Activated B cell treated with CpG ODN at 0.5 μM for 24 hours (primary cell): ENCODE data around the gene OR2T2. TPM values are rescaled to one million over a fixed set of nuclear protein-coding genes. Genes with fewer than 3 reads are reported as not detected.
"Not testable (repeated sequence)": the region's sequence is repeated elsewhere in the genome, so short reads cannot be mapped to it uniquely, and the experiment has no call there.

ENCODE experiments used
- ATAC-seq: fragments of 200-7000 bp; cut with Tn5 transposase; one replicate; pipeline ENCODE4 v1.10.0; 2021; ENCODE audit warnings: low read depth, mild to moderate bottlenecking, moderate library complexity
- CTCF ChIA-PET: fragments of 350-600 bp; sonication (Branson Sonifier 250); formaldehyde crosslinking; loops from one replicate; lab custom pipeline; 2021; ENCODE audit warnings: antibody characterized with exemption; lab: Charles Lee
- POLR2A ChIA-PET: fragments of 350-600 bp; sonication (Branson Sonifier 250); formaldehyde crosslinking; loops from one replicate; lab custom pipeline; 2021; ENCODE audit warnings: antibody characterized with exemption; lab: Charles Lee
- DNase-seq: peaks from one replicate; pipeline ENCODE4 v3.0.0; 2022
- H3K27ac Mint-ChIP-seq: one replicate; pipeline ENCODE4 v1.8.0; 2020; ENCODE audit warnings: mixed read lengths
- H3K27me3 Mint-ChIP-seq: one replicate; pipeline ENCODE4 v1.8.0; 2021; ENCODE audit warnings: mixed read lengths
- H3K36me3 Mint-ChIP-seq: one replicate; pipeline ENCODE4 v1.8.0; 2021; ENCODE audit warnings: low read depth, mixed read lengths
- H3K4me1 Mint-ChIP-seq: one replicate; pipeline ENCODE4 v1.8.0; 2021; ENCODE audit warnings: mixed read lengths
- H3K4me3 Mint-ChIP-seq: one replicate; pipeline ENCODE4 v1.8.0; 2020; ENCODE audit warnings: mild to moderate bottlenecking, mixed read lengths
- H3K9me3 Mint-ChIP-seq: one replicate; pipeline ENCODE4 v1.8.0; 2020; ENCODE audit warnings: mixed read lengths
- intact Hi-C: fragments of 100-400 bp; cut with micrococcal nuclease; formaldehyde crosslinking; loops from one replicate; pipeline ENCODE4 v1.15.1; 2024
- total RNA-seq: library from RNA; stranded (reverse); gene quantifications from 2 replicates; pipeline ENCODE4 v1.2.3, GENCODE V29; 2022

OR2T2 gene
- total RNA-seq, 1 donor from 2014 or later = 4.1 TPM

DNA sequence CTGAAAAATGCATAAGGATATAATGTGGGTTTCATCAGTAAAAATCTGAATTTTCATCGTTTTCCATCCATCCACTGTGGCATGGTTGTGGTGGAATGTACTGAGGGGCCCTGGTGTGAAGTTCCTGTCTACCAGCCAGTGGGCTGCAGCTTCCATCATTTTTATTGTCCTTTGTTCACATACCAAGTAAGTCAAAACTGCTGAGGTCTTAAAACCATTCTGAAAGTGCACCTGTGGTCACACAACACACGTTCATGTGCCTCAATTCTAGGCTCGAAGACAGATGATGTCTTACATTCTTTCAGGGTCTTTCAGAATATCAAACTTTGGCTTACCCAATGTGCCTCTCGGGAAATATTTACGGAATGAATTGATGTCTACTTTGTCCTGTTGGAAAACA is 6.2 kb upstream of the OR2T2 start:
- ATAC-seq, DNase-seq, H3K36me3 Mint-ChIP-seq, POLR2A ChIA-PET, H3K9me3 Mint-ChIP-seq, H3K27ac Mint-ChIP-seq, H3K4me1 Mint-ChIP-seq, intact Hi-C loops, CTCF ChIA-PET, H3K4me3 Mint-ChIP-seq, H3K27me3 Mint-ChIP-seq: not testable (repeated sequence)

DNA sequence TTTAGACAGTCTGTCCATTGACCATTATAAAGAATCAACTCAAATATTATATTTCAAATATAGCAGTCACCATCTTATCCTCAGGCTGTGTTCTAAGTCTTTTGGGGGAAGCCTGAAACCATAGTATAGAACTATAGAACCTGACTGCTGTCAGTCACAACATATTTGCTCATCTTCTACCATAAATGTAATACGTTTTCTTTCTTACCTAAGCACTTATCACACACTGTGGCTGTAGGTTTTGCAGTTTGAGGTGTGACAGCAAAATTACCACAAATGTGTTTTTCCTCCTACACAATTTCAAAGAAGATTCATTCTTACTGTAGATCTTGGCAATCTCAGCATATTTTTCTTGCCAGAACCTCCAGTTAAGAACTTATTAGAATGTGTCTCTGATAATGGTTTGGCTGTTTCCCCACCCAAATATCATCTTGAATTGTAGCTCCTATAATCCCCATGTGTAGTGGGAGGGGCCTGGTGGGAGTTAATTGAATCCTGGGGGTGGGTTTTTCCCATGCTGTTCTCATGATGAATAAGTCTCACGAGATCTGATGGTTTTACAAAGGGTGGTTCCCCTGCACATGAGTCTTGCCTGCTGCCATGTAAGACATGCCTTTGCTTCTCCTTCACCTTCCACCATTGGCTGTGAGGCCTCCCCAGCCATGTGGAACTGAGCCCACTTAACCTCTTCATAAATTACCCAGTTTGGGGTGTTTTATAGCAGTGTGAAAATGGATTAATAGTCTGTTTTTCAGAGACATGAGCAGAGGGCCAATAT is 2.7 kb upstream of the OR2T2 start:
- DNase-seq, H3K27ac Mint-ChIP-seq, ATAC-seq, intact Hi-C loops, H3K27me3 Mint-ChIP-seq, CTCF ChIA-PET, H3K9me3 Mint-ChIP-seq, H3K4me3 Mint-ChIP-seq, POLR2A ChIA-PET, H3K36me3 Mint-ChIP-seq: not testable (repeated sequence)
- peaks cover 30% of the 10 kb centered on the region for H3K4me1 Mint-ChIP-seq

DNA sequence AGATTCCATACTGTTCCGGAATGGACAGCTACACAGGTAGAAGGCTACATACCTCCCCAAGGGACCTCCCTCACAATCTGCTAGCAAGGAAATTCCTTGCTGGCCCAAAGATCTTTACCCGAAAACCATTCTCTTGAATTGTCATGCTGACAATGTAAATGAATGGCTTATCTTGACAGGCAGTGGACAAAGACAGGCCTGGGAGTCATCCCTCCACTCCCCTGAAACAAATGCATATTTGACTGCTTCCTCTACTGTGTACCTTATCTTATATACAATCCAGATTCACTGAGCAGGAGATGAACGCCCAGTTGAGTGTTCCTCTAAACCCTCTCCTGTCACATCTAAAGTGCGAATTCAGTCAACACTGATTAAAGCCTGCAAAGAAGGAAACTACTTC is 834 bp upstream of the OR2T2 start:
- not testable (repeated sequence) for H3K4me3 Mint-ChIP-seq, H3K27me3 Mint-ChIP-seq
- peak overlapping the region; percentile 35 for H3K27ac Mint-ChIP-seq

DNA sequence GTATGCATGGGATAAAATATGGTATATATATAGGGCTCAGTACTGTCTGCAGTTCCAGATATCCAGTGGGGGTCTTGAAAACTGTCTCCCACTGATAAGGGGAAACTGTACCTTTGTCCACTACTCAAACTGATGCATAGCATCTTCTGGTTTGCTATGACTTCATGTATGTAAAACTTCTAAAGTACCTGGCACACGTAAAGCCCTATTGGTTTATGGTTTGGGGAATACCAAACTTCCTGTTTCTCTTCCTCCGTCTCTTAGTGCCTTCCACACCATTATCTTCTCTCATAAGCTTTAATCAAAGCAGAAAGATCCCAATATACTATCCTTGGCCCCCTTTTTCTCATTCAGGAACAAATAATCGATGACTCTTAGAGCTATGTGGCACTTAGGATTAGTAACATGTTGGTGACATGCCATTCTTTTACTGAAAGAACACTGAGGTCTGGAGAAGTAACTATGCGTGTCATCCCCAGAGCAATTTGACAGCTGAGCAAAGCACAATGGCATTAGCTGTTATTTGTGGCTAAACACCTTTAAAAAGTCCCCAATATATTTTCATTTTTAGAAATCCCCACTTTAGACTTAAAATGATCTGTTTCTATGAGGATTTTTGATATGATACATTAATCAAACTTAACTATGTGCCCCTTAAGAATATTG is 3.1 kb downstream of the OR2T2 start:
- H3K36me3 Mint-ChIP-seq, POLR2A ChIA-PET, intact Hi-C loops, H3K9me3 Mint-ChIP-seq, H3K27ac Mint-ChIP-seq, DNase-seq, H3K27me3 Mint-ChIP-seq, H3K4me3 Mint-ChIP-seq, CTCF ChIA-PET: not testable (repeated sequence)
- H3K4me1 Mint-ChIP-seq = peaks cover 42% of the 10 kb centered on the region
- peak; percentile 85 for ATAC-seq

More for the DNA sequence above, 834 bp upstream of the OR2T2 start:
- H3K36me3 Mint-ChIP-seq, CTCF ChIA-PET, intact Hi-C loops, DNase-seq, ATAC-seq, H3K9me3 Mint-ChIP-seq, POLR2A ChIA-PET: not testable (repeated sequence)
- H3K4me1 Mint-ChIP-seq = peaks cover 34% of the 10 kb centered on the region

DNA sequence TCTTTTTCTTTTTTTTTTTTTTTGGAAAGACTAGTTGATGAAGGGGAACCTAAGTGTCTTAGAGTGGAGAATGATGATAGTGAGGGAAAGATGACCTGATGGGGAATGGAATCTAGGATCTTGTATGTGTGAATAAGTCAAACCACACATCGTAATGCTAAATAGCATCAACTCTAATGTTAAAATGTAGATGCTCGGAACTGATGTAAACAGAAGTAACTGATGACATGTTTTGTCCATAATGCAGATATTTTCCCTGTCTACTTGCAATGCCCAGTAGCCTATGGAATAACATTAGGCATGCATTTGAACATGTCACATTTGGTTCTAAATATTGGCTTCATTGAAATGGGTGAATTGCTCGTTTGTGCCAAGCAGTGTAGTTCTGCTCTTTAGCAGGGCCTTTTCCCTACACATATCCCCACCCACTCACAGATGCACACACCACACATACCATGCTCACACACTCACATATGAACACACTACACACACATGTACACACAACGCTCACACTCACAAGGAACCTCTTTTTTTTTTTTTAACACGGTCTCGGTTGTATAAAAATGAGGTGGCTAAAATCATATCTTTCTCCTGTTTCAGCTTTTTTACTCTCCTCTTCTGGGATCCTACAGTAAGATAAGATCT is 4.5 kb downstream of the OR2T2 start:
- intact Hi-C loops, H3K27me3 Mint-ChIP-seq, DNase-seq, H3K9me3 Mint-ChIP-seq, H3K36me3 Mint-ChIP-seq, CTCF ChIA-PET, POLR2A ChIA-PET, ATAC-seq: not testable (repeated sequence)
- Mint-ChIP-seq H3K4me3 (peak overlapping the region; percentile 62), H3K4me1 (peaks cover 33% of the 10 kb centered on the region), H3K27ac (peak overlapping the region; percentile 86)

DNA sequence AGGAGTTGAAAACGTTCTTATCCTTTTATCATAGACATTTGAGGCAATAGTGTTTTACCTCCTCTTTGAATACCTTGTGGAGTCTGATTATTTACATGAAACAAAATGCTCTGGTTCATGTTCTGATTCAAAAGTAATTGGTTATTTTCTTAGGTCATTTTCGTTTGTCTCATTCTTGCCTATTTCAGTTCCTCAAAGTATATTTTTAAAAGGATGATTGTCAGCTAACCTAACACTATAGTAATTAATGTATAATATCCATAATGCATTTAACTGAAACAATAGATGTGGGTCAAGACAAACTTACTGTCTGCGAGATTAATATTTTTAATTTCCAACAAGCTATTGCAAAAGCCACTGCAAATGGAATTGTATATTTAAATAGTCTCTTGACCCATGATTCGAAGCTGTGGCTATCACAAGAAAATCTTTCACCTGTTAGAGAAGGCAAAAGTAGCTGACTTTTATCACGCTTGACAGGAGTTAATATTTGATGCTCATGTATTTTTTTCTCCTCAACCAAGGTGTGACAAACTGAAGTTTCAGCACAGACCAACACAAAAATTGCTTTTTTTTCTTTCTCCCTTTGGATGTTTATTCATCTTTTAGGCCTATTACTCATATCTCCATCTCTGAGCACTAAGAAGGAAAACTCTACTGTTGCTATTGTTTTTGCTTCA is 5.2 kb downstream of the OR2T2 start:
- H3K4me3 Mint-ChIP-seq = peak overlapping the region; percentile 62
- intact Hi-C loops, POLR2A ChIA-PET: not testable (repeated sequence)

DNA sequence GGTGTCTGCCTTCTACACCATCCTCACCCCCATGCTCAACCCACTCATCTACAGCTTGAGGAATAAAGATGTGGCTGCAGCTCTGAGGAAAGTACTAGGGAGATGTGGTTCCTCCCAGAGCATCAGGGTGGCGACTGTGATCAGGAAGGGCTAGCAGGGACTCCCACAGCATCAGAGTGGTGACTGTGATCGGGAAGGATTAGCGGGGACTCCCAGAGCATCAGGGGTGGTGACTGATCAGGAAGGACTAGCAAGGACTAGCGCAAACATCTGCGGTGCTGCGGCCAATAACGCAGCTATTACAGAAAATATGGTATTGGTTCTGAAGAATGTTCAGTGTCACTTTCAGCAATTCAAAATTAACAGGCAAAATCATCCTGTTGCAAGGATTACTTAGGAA is 8.2 kb downstream of the OR2T2 start:
- H3K36me3 Mint-ChIP-seq, DNase-seq, H3K9me3 Mint-ChIP-seq, CTCF ChIA-PET, H3K4me1 Mint-ChIP-seq, H3K27ac Mint-ChIP-seq, H3K27me3 Mint-ChIP-seq, ATAC-seq, POLR2A ChIA-PET, intact Hi-C loops, H3K4me3 Mint-ChIP-seq: not testable (repeated sequence)

More for the DNA sequence above, 5.2 kb downstream of the OR2T2 start:
- H3K36me3 Mint-ChIP-seq, DNase-seq, H3K27me3 Mint-ChIP-seq, CTCF ChIA-PET, H3K9me3 Mint-ChIP-seq: not testable (repeated sequence)
- Mint-ChIP-seq H3K27ac (peak overlapping the region; percentile 86), H3K4me1 (peaks cover 27% of the 10 kb centered on the region)
- peak; percentile 14 for ATAC-seq

DNA sequence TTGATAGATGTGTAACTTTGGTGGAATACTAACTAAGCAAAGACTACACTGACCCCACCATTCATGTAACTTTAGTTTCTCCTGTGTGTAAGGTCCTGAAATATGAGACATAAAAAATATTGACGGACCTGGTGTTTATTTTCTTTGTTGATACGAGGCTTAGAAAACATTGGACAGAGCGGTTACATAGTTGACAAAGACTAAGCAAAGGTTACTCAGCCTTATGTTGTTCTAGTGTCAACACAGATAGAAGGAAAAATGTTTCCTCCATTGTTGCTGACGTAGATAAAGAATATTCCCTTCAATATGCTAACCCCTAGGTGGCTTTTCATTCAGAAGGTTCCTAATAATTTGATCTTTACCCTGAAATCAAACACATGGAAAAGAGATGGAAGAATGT is 9.6 kb downstream of the OR2T2 start:
- H3K9me3 Mint-ChIP-seq, H3K27ac Mint-ChIP-seq, ATAC-seq, H3K4me1 Mint-ChIP-seq, H3K36me3 Mint-ChIP-seq, DNase-seq, H3K27me3 Mint-ChIP-seq, H3K4me3 Mint-ChIP-seq, CTCF ChIA-PET, POLR2A ChIA-PET: not testable (repeated sequence)
- intact Hi-C loops = loop anchor here (5.0 kb wide), 1 partner anchor 177 kb away; no protein-coding TSS in a partner anchor

DNA sequence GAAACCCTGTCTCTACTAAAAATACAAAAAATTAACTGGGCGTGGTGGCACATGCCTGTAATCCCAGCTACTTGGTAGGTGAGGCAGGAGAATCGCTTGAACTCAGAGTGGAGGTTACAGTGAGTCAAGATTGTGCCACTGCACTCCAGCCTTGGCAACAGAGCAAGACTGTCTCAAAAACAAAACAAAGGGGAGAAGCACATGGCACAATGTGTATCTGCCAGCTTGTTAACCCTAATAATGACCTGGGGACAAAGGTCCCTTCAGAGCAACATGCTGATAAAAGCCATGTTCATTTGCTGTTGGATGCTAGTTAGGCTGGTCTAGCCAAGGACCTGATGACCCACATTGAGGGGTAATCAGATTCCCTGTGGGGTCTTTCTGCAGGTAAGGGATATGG is 11.2 kb downstream of the OR2T2 start:
- H3K27ac Mint-ChIP-seq, H3K36me3 Mint-ChIP-seq, H3K4me3 Mint-ChIP-seq, CTCF ChIA-PET, POLR2A ChIA-PET, H3K4me1 Mint-ChIP-seq, ATAC-seq, H3K27me3 Mint-ChIP-seq, DNase-seq, H3K9me3 Mint-ChIP-seq: not testable (repeated sequence)
- intact Hi-C loops = loop anchor here (5.0 kb wide), 1 partner anchor 176 kb away; no protein-coding TSS in a partner anchor

DNA sequence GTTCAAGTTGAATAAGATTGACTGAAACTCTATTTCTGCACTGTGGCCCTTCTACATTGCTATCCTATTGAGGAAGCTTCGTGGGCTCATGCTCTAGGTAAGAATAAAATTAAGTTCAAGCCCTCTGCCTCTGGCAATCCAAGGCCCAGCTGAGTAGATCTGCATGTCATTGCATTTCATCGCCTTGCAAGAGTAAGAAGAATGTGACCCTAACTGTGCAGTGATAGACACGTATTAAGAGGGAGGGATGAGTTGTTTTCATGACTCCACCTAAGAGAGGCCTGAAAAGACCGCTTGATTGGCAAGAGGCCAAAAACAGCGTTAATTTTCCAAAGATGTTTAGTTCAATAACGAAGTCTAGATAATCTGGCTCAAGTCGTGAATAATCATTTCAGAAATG is 13.7 kb downstream of the OR2T2 start:
- POLR2A ChIA-PET, H3K9me3 Mint-ChIP-seq, H3K27me3 Mint-ChIP-seq, H3K36me3 Mint-ChIP-seq, CTCF ChIA-PET, DNase-seq, H3K27ac Mint-ChIP-seq, ATAC-seq, H3K4me3 Mint-ChIP-seq, H3K4me1 Mint-ChIP-seq: not testable (repeated sequence)
- intact Hi-C loops = loop anchor here (5.0 kb wide), 1 partner anchor 173 kb away; no protein-coding TSS in a partner anchor
